HCEC 1CT (cell line): ENCODE results near the gene ICAM4.

ENCODE experiments used
- DNase-seq: peaks from one replicate; pipeline ENCODE4 v3.0.0-alpha.2; 2017

Gene ICAM4

GRCh38 chr19:10291554-10292205, 4.9 kb downstream of the ICAM4 start:
- DNase-seq, result no peak

GRCh38 chr19:10292206-10292788, 5.5 kb downstream of the ICAM4 start:
- DNase-seq, result peak; percentile 79

- no peak for DNase-seq
Observed at GRCh38 chr19:10292789-10293636, 6.3 kb downstream of the ICAM4 start.

GRCh38 chr19:10293637-10294367, 7.0 kb downstream of the ICAM4 start:
- DNase-seq, result no peak

- DNase-seq, result no peak
Observed at GRCh38 chr19:10294368-10294697, 7.6 kb downstream of the ICAM4 start.

GRCh38 chr19:10295305-10295846, 8.6 kb downstream of the ICAM4 start:
- no peak for DNase-seq

GRCh38 chr19:10295847-10296591, 9.3 kb downstream of the ICAM4 start:
- no peak for DNase-seq

- no peak for DNase-seq
Observed at GRCh38 chr19:10299545-10300458, 13.0 kb downstream of the ICAM4 start.

GRCh38 chr19:10305139-10305806, 18.5 kb downstream of the ICAM4 start:
- peak; percentile 84 for DNase-seq

- DNase-seq, result no peak
Observed at GRCh38 chr19:10306327-10306726, 19.6 kb downstream of the ICAM4 start.

GRCh38 chr19:10309423-10309822, 22.7 kb downstream of the ICAM4 start, which contains the start of gene ZGLP1:
Gene ZGLP1 (minus strand): TSS chr19:10309815.
- DNase-seq, result no peak

GRCh38 chr19:10315335-10316214, 28.8 kb downstream of the ICAM4 start, which contains the start of gene FDX2:
Gene FDX2 (minus strand): TSS chr19:10316015. CDS start chr19:10315996, 19 bp downstream.
- peak; percentile 73 for DNase-seq

- no peak for DNase-seq
Observed at GRCh38 chr19:10316229-10317044, 29.7 kb downstream of the ICAM4 start.

- no peak for DNase-seq
Observed at GRCh38 chr19:10317045-10317856, 30.5 kb downstream of the ICAM4 start.

GRCh38 chr19:10317857-10318462, 31.2 kb downstream of the ICAM4 start:
- no peak for DNase-seq

GRCh38 chr19:10318807-10319682, 32.3 kb downstream of the ICAM4 start:
- DNase-seq, result no peak
